Endothelial cell of umbilical vein (primary cell): ENCODE data around the gene VDAC2. TPM values are rescaled to one million over a fixed set of nuclear protein-coding genes. Genes with fewer than 3 reads are reported as not detected.

Experiments
- BruUV-seq: library from RNA; stranded (reverse); fragments of 400-500 nt; replicated peaks from 2 replicates; lab custom pipeline; 2021; lab: Mats Ljungman, UMichigan
- CTCF ChIA-PET: fragments of 300-600, 350-600 bp; sonication (Branson Sonifier 250); formaldehyde crosslinking; loops from one replicate; lab custom pipeline; 2021; ENCODE audit warnings: antibody characterized with exemption, inconsistent platforms; lab: Charles Lee
- POLR2A ChIA-PET: fragments of 300-600, 350-600 bp; sonication (Branson Sonifier 250); formaldehyde crosslinking; loops from one replicate; lab custom pipeline; 2021; ENCODE audit warnings: antibody characterized with exemption, inconsistent platforms; lab: Charles Lee
- DNase-seq: peaks from one replicate; pipeline ENCODE4 v3.0.0-alpha.2; 2011; ENCODE audit warnings: low read depth, low spot score
- FAIRE-seq: peaks from 2 replicates; lab custom pipeline; 2011; peaks lifted over from hg19 to GRCh38; lab: Jason Lieb, UNC
- H2AFZ ChIP-seq: 2 replicates; pipeline ENCODE4 v1.6.0; 2012; ENCODE audit warnings: low read depth, low read length, control low read depth, inconsistent platforms
- H3K27ac ChIP-seq: 2 replicates; pipeline ENCODE4 v1.5.1; 2011; ENCODE audit warnings: low read depth, mild to moderate bottlenecking, control low read depth, low read length, moderate library complexity; ENCODE audit not compliant: insufficient read depth
- H3K27me3 ChIP-seq, 2 experiments: 2 replicates each; pipeline versions ENCODE4 v1.6.0 to v1.6.1; 2011; ENCODE audit warnings: low read length in 2 of 2, mixed read lengths in 1 of 2; ENCODE audit not compliant: control insufficient read depth in 2 of 2, insufficient read depth in 2 of 2
- H3K36me3 ChIP-seq, 2 experiments: 2 replicates in 1 of 2; 3 replicates in 1 of 2; pipeline ENCODE4 v1.5.1; 2011; ENCODE audit warnings: low read length in 2 of 2, mild to moderate bottlenecking in 1 of 2, moderate library complexity in 1 of 2; ENCODE audit not compliant: control insufficient read depth in 2 of 2, insufficient read depth in 2 of 2; ENCODE audit errors: extremely low read depth in 1 of 2
- H3K4me1 ChIP-seq: 3 replicates; pipeline ENCODE4 v1.5.1; 2011; ENCODE audit warnings: mild to moderate bottlenecking, low read length; ENCODE audit not compliant: control insufficient read depth, insufficient read depth; ENCODE audit errors: extremely low read depth
- H3K4me2 ChIP-seq: 2 replicates; pipeline ENCODE4 v1.6.1; 2011; ENCODE audit warnings: low read length, control low read depth, mixed read lengths; ENCODE audit not compliant: insufficient read depth
- H3K4me3 ChIP-seq, 3 experiments: fragments of 200-600 bp in 1 of 3; sonication (generic), shearing (Covaris generic) in 1 of 3; replicated peaks in 1 of 3; 2 replicates each; pipeline ENCODE4 v1.5.1; 2011 to 2016; ENCODE audit warnings: control low read depth in 3 of 3, low read length in 3 of 3, mild to moderate bottlenecking in 2 of 3, inconsistent platforms in 1 of 3, low read depth in 1 of 3, moderate library complexity in 1 of 3; ENCODE audit not compliant: insufficient read depth in 1 of 3
- H3K79me2 ChIP-seq: 2 replicates; pipeline ENCODE4 v1.6.0; 2012; ENCODE audit warnings: low read length, inconsistent platforms; ENCODE audit not compliant: control insufficient read depth, insufficient read depth
- H3K9ac ChIP-seq: replicated peaks from 2 replicates; pipeline ENCODE3; 2011; ENCODE audit warnings: low read length, control low read depth; ENCODE audit not compliant: insufficient read depth; ENCODE audit errors: extremely low read depth
- H3K9me1 ChIP-seq: replicated peaks from 3 replicates; pipeline ENCODE4 v1.6.0; 2011; ENCODE audit warnings: mild to moderate bottlenecking, low read length; ENCODE audit not compliant: control insufficient read depth, insufficient read depth; ENCODE audit errors: extremely low read depth
- H3K9me3 ChIP-seq: replicated peaks from 2 replicates; pipeline ENCODE4 v1.5.1; 2012; ENCODE audit warnings: low read length, inconsistent platforms; ENCODE audit not compliant: control insufficient read depth, insufficient read depth
- H4K20me1 ChIP-seq: replicated peaks from 2 replicates; pipeline ENCODE3; 2011; ENCODE audit warnings: mild to moderate bottlenecking, low read length; ENCODE audit not compliant: control insufficient read depth, insufficient read depth; ENCODE audit errors: extremely low read depth
- CTCF ChIP-seq, 2 donors: IDR thresholded peaks; 1 replicate in 1 of 2; 2 replicates in 1 of 2; pipeline ENCODE4 v1.5.1; 2011; ENCODE audit warnings: low read length in 2 of 2, mild to moderate bottlenecking in 2 of 2, moderate library complexity in 2 of 2, control low read depth in 1 of 2, inconsistent platforms in 1 of 2, low read depth in 1 of 2; ENCODE audit not compliant: insufficient read depth in 1 of 2; ENCODE audit errors: extremely low read depth in 1 of 2
- EZH2 ChIP-seq: IDR thresholded peaks from 2 replicates; pipeline ENCODE4 v1.6.1; 2012; ENCODE audit warnings: borderline replicate concordance, low read depth, mild to moderate bottlenecking, moderate library complexity, low read length, inconsistent platforms; ENCODE audit not compliant: severe bottlenecking
- FOS ChIP-seq: IDR thresholded peaks from 2 replicates; pipeline ENCODE4 v1.6.1; 2011; ENCODE audit warnings: mild to moderate bottlenecking, low read length, moderate library complexity, borderline replicate concordance; ENCODE audit not compliant: insufficient read depth
- GATA2 ChIP-seq: IDR thresholded peaks from 2 replicates; pipeline ENCODE4 v1.7.0; 2011; ENCODE audit warnings: low read depth, mild to moderate bottlenecking, moderate library complexity, mixed read lengths, low read length; ENCODE audit not compliant: insufficient read length, insufficient read depth
- JUN ChIP-seq: IDR thresholded peaks from 2 replicates; pipeline ENCODE4 v1.6.1; 2011; ENCODE audit warnings: borderline replicate concordance, low read depth; ENCODE audit not compliant: insufficient read length, insufficient read depth
- MAX ChIP-seq: IDR thresholded peaks from 2 replicates; pipeline ENCODE4 v1.6.1; 2011; ENCODE audit not compliant: insufficient read depth, insufficient read length
- MYC ChIP-seq: IDR thresholded peaks from one replicate; pipeline ENCODE4 v1.6.1; 2011; ENCODE audit warnings: mild to moderate bottlenecking, low read depth, low read length
- POLR2A ChIP-seq: IDR thresholded peaks from 2 replicates; pipeline ENCODE4 v1.6.1; 2012; ENCODE audit warnings: low read depth, mild to moderate bottlenecking, control low read depth, low read length
- POLR2AphosphoS5 ChIP-seq: IDR thresholded peaks from 2 replicates; pipeline ENCODE4 v1.6.1; 2012; ENCODE audit warnings: low read depth, mild to moderate bottlenecking, control low read depth, low read length, moderate library complexity; ENCODE audit not compliant: insufficient read depth
- dilution Hi-C: fragments of 300-500 bp; cut with MboI; formaldehyde crosslinking; loops from one replicate; pipeline ENCODE4 v1.15.0; 2019; ENCODE audit warnings: low sequenced_read_pairs; ENCODE audit not compliant: extremely low pct_ligation_motif_present
- intact Hi-C: fragments of 100-400 bp; cut with micrococcal nuclease; formaldehyde crosslinking; loops from one replicate; pipeline ENCODE4 v1.10.0; 2022
- polyA plus RNA-seq, 4 experiments: library from polyadenylated mRNA; depleted of rRNA in 3 of 4; stranded (reverse) in 3 of 4; unstranded in 1 of 4; fragments of >200 nt; gene quantifications; 2 replicates each; pipeline versions ENCODE4 v1.2.1 to v1.2.3, GENCODE V29; 2011 to 2012; ENCODE audit warnings: missing spikeins in 1 of 4
- total RNA-seq: library from RNA; stranded (reverse); gene quantifications from 2 replicates; pipeline ENCODE4 v1.2.3, GENCODE V29; 2021

VDAC2 gene
- total and polyA plus RNA-seq, 2 donors (not counting 3 experiments of a cell fraction or from before 2014, with no cell fraction given) = 89.3 to 222 TPM

GRCh38 chr10:75243426-75243825 is 32.8 kb downstream of the VDAC2 start:
- H3K79me2 ChIP-seq = no peaks in the 10 kb centered on the region
- dilution Hi-C loops (no loop called here), intact Hi-C loops (no loop called here)
- no peak overlapping the region for H3K4me3 ChIP-seq
- no peaks in the 10 kb centered on the region for H4K20me1 ChIP-seq
- no peak for DNase-seq
- no peak for FAIRE-seq
- no peaks in the 10 kb centered on the region for H3K9me1 ChIP-seq
- no peak overlapping the region for H3K4me2 ChIP-seq
- H3K27ac ChIP-seq = no peak overlapping the region
- H3K9ac ChIP-seq = no peak overlapping the region
- TF ChIP-seq POLR2AphosphoS5 (no peak), EZH2 (no peak), MYC (no peak), POLR2A (no peak), MAX (no peak), FOS (no peak), GATA2 (no peak), CTCF (IDR thresholded peaks at IDR 0.05; ENCODE audit: extremely low read depth in 1 of 2, insufficient read depth in 1 of 2, low read depth in 1 of 2, low read length in 2 of 2) (no peak), JUN (no peak)
- no peaks in the 10 kb centered on the region for H3K9me3 ChIP-seq
- CTCF ChIA-PET = no interaction called here
- no peak overlapping the region for H2AFZ ChIP-seq
- no peaks in the 10 kb centered on the region for H3K4me1 ChIP-seq
- BruUV-seq = no TSS peak
- POLR2A ChIA-PET = no interaction called here
- H3K36me3 ChIP-seq = no peaks in the 10 kb centered on the region
- no peaks in the 10 kb centered on the region for H3K27me3 ChIP-seq
